Measurements from ENCODE around the gene PTPRB. TPM values are rescaled to one million over a fixed set of nuclear protein-coding genes. Genes with fewer than 3 reads are reported as not detected.

PTPRB gene
- total RNA-seq, 6 experiments from 2014 or later = 2.6 to 4.3 (median 3.1) TPM

DNA sequence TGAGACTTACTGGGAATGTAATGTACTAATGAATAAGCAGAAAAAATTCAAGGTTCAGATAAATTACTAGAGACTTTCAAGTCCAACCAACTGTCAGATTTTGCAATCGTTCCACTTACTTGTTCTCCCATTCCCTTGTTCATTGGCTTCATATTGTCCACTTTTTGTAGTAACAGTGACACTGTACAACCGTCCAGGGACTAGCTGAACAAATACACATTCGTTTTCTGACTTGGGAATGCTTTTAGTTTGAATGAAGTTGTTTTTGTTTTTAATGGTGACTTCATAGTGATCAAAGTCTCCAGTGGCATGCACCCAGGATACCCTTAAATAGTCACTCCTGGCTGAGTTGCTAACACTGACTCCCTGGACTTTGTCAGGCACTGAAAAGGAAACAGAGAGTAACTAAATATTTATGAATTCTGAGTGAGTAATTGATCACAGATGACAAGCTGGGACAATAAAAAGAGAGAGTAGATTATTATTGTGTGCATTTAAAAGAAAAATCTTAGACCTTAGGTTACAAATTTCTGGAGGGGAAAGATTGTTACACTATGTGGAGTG, 65.4 kb downstream of the PTPRB start:
- Mint-ChIP-seq H3K27me3 (ENCODE audit: insufficient read depth) (no peaks in the 10 kb centered on the region; the same call in 1 of the 2 replicates), H3K4me3 (no peak overlapping the region), H3K36me3 (ENCODE audit: low read depth) (no peaks in the 10 kb centered on the region), H3K4me1 (ENCODE audit: low read depth) (peaks cover 14% of the 10 kb centered on the region), H3K27ac (peak overlapping the region; percentile 4; the same call in 1 of the 2 replicates), H3K9me3 (no peaks in the 10 kb centered on the region)
- no peak for DNase-seq
- TF ChIP-seq, protein P1, sequence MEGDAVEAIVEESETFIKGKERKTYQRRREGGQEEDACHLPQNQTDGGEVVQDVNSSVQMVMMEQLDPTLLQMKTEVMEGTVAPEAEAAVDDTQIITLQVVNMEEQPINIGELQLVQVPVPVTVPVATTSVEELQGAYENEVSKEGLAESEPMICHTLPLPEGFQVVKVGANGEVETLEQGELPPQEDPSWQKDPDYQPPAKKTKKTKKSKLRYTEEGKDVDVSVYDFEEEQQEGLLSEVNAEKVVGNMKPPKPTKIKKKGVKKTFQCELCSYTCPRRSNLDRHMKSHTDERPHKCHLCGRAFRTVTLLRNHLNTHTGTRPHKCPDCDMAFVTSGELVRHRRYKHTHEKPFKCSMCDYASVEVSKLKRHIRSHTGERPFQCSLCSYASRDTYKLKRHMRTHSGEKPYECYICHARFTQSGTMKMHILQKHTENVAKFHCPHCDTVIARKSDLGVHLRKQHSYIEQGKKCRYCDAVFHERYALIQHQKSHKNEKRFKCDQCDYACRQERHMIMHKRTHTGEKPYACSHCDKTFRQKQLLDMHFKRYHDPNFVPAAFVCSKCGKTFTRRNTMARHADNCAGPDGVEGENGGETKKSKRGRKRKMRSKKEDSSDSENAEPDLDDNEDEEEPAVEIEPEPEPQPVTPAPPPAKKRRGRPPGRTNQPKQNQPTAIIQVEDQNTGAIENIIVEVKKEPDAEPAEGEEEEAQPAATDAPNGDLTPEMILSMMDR (IDR thresholded peaks at IDR 0.05) = no peak

DNA sequence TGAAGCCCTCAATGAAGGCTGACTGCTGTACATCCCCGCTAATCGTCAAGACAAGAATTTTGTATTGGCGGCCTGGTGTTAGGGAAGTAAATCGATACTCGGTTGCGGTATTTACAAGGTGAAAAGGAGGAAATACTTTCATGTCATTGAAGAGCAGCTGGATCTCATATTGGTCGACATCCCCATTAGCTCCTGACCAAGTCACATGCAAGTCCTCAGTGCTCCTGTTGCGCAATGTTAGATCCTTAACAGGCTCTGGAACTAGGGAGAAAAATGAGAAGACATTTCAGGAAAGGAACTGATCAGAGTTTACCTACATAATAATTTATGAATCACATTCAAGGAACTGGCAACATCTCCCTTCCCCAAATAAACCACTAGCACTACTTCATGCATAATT, 66.2 kb downstream of the PTPRB start:
- no peak for DNase-seq
- no peak overlapping the region for H3K27ac Mint-ChIP-seq
- H3K4me3 Mint-ChIP-seq = no peak overlapping the region
- no peaks in the 10 kb centered on the region; the same call in 1 of the 2 replicates for H3K27me3 Mint-ChIP-seq (ENCODE audit: insufficient read depth)
- H3K4me1 Mint-ChIP-seq (ENCODE audit: low read depth) = peaks cover 7% of the 10 kb centered on the region
- H3K9me3 Mint-ChIP-seq = no peaks in the 10 kb centered on the region
- TF ChIP-seq, protein P1 (IDR thresholded peaks at IDR 0.05) = no peak
- H3K36me3 Mint-ChIP-seq (ENCODE audit: low read depth) = no peaks in the 10 kb centered on the region

DNA sequence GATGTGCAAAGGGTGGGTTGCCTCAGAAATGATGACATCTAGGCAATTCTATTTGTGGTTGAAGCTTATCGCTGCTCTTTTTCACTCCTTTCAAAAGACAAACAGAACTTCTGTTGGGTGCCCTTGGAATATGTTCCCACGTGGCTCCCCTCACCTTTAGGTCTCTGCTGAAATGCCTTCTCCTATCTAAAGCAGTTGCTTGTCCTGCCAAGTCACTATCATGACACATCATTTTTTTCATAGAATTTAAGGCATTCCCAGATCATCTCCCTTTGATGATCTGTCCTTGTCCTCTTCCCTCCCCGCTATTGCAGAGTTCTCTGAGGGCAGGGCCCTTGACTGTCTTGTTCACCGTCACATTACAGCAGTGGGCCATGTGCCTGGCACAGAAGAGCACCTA, 75.7 kb downstream of the PTPRB start:
- Mint-ChIP-seq H3K27ac (no peak overlapping the region), H3K27me3 (ENCODE audit: insufficient read depth) (peaks cover 5% of the 10 kb centered on the region), H3K36me3 (ENCODE audit: low read depth) (no peaks in the 10 kb centered on the region), H3K4me3 (no peak overlapping the region), H3K9me3 (no peaks in the 10 kb centered on the region), H3K4me1 (ENCODE audit: low read depth) (no peaks in the 10 kb centered on the region)
- TF ChIP-seq, protein P1 (IDR thresholded peaks at IDR 0.05) = no peak
- no peak for DNase-seq

DNA sequence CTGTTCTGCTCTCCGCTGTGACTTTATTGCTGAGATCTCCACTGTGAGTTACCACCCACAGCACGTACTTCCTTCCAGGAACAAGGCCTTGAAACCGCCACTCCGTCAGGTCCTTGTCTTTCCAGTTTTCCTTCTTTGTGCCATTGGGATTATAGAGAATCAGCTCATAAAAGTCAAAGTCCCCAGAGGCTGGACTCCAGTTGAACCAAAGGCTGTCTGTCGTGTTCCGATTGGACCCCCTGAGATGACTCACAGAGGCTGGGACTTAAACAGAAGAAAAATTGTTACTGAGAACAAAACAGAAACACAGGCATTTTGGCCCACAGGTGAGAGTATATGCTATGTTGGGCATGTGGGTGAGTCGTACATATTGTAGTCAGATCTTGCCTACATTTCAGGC, 76.6 kb downstream of the PTPRB start:
- no peak for DNase-seq
- H3K4me1 Mint-ChIP-seq (ENCODE audit: low read depth) = no peaks in the 10 kb centered on the region
- H3K27ac Mint-ChIP-seq = no peak overlapping the region
- no peaks in the 10 kb centered on the region for H3K36me3 Mint-ChIP-seq (ENCODE audit: low read depth)
- H3K27me3 Mint-ChIP-seq (ENCODE audit: insufficient read depth) = peaks cover 4% of the 10 kb centered on the region
- H3K4me3 Mint-ChIP-seq = no peak overlapping the region
- TF ChIP-seq, protein P1 (IDR thresholded peaks at IDR 0.05) = no peak
- no peaks in the 10 kb centered on the region for H3K9me3 Mint-ChIP-seq

DNA sequence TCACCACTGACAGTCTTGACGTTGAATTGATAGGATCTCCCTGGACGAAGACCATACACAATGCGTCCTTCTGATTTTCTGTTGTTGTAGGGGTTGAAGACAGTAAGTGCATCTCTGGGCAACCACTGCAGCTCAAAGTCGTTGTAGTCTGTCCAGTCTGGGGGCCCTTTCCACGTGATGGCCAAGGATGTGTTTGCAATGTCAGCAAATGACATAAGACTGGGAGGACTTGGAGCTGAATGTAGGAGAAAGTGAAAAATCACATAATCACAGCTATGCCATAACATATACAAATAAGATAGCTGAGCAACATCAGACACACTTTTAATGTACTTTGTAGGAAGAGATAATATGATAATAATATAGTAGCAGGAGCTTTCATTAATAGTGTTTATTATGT, 77.8 kb downstream of the PTPRB start:
- Mint-ChIP-seq H3K36me3 (ENCODE audit: low read depth) (no peaks in the 10 kb centered on the region), H3K27me3 (ENCODE audit: insufficient read depth) (no peaks in the 10 kb centered on the region), H3K27ac (no peak overlapping the region), H3K4me1 (ENCODE audit: low read depth) (no peaks in the 10 kb centered on the region), H3K4me3 (no peak overlapping the region), H3K9me3 (no peaks in the 10 kb centered on the region)
- DNase-seq = no peak
- TF ChIP-seq, protein P1 (IDR thresholded peaks at IDR 0.05) = no peak
